ACHN (cell line): ENCODE data around the gene DPPA2.

Source experiments
- DNase-seq: peaks from one replicate; pipeline ENCODE4 v3.0.0-alpha.2; 2015
- in situ Hi-C: cut with HindIII; loops from 2 replicates; pipeline ENCODE4 v1.10.0; 2017; ENCODE audit warnings: low sequenced_read_pairs, low pct_ligation_motif_present, low pct_unique_long_range_greater_than_20kb

Gene DPPA2

DNA sequence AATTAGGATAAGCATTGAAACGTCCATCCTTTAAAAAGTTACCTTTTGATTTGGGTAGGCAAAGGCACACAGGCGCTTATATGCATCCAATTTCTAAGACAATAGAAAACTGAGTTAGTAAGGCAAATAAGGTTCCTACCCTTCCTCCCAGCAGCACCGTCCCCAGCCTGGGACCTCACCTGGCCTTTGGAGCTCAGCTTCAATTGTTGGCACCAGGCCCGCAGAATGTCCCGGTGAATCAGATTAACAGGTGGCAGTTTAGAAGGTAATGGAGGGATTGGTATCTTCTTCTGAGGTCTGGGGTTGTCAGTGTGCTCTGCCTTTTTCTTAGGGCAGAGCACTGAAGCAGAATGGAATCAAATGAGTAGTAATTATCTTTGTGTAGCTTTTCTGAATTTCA, 15.4 kb upstream of the DPPA2 start:
- no peak for DNase-seq
- in situ Hi-C loops: no loop called here

DNA sequence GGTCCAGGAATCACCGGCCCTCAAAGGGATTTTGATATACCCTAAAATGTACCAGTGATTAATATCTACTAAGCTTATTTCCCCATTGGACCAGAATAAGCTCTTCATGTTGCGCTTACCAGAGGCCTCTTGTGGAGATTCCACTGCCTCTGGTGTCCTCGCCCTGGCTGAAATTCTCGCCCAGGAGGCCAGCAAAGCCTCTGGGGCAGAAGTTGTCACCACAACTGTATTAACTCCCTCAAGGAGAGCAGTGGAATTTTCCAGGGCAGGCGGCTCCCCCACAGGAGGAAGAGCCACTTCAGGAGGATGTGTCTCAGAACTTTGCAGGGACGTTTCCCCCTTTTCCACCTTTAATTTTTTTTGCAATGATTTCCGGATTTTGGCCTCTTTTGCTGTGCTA, 14.1 kb upstream of the DPPA2 start:
- in situ Hi-C loops: no loop called here
- no peak for DNase-seq

DNA sequence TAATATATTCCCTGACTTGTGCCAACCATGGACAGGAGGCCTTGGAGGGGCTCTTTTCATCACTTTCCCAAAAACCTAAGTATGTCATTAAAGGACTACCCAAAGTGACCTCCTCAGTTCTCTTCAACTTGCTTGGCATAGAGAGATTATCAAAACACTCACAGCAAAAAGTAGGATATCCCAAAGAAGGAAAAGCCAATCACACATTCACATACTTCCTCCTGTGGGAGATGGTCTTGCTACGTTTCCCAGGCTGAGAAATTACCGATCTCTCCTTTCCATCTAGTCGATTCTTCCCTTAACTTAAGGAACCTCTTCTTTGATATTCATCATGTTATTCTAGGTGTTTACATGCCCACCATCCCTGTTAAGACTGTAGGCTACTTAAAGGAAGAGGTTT, 11.9 kb upstream of the DPPA2 start:
- in situ Hi-C loops: no loop called here

GRCh38 chr3:109325657-109326056, 9.3 kb upstream of the DPPA2 start:
- no peak for DNase-seq
- in situ Hi-C loops: no loop called here

More for the DNA sequence above, 11.9 kb upstream of the DPPA2 start:
- DNase-seq: no peak

DNA sequence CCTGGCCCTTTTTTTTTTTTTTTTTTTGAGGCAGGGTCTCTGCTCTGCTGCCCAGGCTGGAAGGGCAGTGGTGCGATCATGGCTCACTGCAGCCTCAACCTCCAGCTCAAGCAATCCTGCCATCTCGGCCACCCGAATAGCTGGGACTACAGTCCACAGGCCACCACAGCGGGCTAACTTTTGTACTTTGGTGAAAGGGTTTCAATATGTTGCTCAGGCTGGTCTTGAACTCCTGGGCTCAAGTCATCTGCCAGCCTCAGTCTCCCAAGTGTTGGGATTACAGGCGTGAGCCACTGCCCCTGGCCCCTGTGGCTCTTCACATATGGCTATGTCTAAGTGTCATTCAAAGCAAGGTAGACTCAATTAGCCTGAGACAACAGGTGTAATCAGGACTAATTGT, 8.8 kb upstream of the DPPA2 start:
- in situ Hi-C loops: no loop called here
- DNase-seq: no peak

- in situ Hi-C loops: no loop called here
- DNase-seq: no peak
Observed at GRCh38 chr3:109313061-109313460, 3.3 kb downstream of the DPPA2 start.

GRCh38 chr3:109297496-109297895, 18.8 kb downstream of the DPPA2 start:
- in situ Hi-C loops: no loop called here
- no peak for DNase-seq

GRCh38 chr3:109284071-109284470, 32.2 kb downstream of the DPPA2 start:
- DNase-seq: no peak
- in situ Hi-C loops: no loop called here

GRCh38 chr3:109278546-109278945, 37.8 kb downstream of the DPPA2 start:
- in situ Hi-C loops: no loop called here
- no peak for DNase-seq

DNA sequence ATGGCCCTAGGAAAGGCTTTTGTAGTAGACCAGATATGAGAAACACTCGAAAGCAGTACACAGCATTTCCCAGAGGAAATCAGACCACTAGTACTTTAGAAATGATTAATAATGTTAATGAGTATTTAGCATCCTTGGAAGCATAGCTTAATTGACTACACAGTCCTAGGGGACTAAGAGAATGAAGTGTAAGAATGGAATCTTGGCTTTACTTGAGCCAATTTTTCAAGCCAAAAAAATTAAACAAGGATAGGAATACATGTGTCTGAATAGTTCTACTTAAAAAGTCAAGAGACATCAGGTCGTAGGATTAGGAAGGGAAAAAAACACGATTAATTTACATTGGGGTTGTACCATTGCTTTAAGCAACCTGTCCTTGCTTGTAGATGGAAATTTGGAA, 38.2 kb downstream of the DPPA2 start:
- in situ Hi-C loops: no loop called here
- no peak for DNase-seq

GRCh38 chr3:109275702-109276293, 40.5 kb downstream of the DPPA2 start:
- DNase-seq: peak; percentile 44
- in situ Hi-C loops: no loop called here

- in situ Hi-C loops: no loop called here
- DNase-seq: no peak
Observed at GRCh38 chr3:109270779-109271178, 45.5 kb downstream of the DPPA2 start.

- DNase-seq: no peak
- in situ Hi-C loops: no loop called here
Observed at GRCh38 chr3:109269577-109270275, 46.6 kb downstream of the DPPA2 start.

GRCh38 chr3:109268181-109268580, 48.1 kb downstream of the DPPA2 start:
- DNase-seq: no peak
- in situ Hi-C loops: no loop called here

DNA sequence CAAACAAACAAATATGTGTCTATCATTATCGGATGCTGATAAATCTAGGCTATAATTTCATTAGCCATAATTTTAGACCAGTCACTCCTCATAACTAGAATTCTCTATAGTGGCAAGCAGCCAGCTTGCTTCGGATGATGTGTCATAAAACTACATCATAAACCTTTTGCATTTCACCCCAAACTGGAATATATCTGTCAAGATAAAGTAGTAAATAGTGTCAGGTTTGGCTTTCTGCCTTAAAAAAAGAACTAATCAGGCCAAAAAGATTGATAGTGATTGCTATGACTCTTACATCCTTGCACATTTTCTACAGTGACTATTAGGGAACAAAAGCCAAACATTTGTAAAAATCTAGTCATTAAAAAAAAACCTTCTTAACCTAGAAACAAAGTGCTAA, 51.0 kb downstream of the DPPA2 start:
- no peak for DNase-seq
- in situ Hi-C loops: no loop called here

DNA sequence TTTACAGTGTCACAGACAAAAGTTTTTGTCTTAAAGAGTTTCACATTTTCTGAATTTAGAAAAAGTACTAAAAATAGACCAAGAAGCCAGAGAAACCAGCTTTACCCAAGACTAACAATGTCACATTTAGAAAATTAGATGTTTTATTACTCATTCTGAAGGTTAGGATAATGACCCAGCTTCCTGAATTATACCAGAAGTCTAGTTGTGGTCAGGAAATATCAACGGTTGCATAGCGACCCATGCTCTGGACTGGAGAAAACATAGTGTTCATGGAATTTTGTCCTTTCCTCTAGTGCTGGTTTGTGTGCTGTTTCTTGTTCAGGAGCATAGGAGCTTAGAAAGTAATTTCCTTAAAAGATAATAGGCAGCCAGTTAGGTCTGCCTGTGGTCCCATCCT, 59.0 kb downstream of the DPPA2 start:
- DNase-seq: no peak
- in situ Hi-C loops: no loop called here

DNA sequence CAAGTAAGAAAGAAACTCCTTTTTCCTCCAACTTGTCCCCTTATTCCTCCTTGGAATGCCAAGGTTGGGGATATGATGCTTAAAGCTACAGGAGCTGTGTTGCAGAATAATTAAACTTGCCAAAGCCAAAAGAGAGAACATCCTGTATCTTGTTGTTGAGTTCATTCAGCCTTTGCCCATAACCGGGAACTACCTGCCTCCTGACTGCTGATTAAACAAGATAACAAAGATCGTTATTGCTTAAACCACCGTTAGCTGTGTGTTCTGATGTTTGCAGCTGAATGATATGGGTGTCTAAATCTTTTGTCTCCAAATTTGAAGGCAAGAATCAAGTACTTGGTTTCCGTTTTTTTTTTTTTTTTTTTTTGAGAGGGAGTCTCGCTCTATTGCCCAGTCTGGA, 61.5 kb downstream of the DPPA2 start:
- no peak for DNase-seq
- in situ Hi-C loops: no loop called here

DNA sequence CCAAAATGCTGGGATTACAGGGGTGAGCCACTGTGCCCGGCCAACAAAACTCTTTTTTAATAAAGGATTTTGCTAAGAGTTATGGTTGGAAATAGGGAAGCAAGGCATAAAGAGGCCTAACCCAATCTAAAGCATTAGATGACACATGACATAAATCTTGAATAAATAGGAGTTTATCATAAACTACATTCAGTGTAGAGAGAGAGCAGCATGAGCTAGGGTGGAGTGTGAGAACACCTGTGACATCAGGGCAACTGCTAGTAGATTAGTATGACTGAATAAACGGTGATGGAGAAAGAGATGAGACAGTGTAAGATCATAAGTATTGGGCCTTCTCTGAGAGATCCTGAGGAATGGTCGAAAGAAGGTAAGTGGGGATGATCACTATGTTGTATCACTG, 63.7 kb downstream of the DPPA2 start:
- no peak for DNase-seq
- in situ Hi-C loops: no loop called here
